Glomerular visceral epithelial cell (primary cell): ENCODE results near the gene PBX4.

Source experiments
- DNase-seq: peaks from one replicate; pipeline ENCODE4 v3.0.0-alpha.2; 2016; ENCODE audit errors: extremely low spot score

PBX4 gene

DNA sequence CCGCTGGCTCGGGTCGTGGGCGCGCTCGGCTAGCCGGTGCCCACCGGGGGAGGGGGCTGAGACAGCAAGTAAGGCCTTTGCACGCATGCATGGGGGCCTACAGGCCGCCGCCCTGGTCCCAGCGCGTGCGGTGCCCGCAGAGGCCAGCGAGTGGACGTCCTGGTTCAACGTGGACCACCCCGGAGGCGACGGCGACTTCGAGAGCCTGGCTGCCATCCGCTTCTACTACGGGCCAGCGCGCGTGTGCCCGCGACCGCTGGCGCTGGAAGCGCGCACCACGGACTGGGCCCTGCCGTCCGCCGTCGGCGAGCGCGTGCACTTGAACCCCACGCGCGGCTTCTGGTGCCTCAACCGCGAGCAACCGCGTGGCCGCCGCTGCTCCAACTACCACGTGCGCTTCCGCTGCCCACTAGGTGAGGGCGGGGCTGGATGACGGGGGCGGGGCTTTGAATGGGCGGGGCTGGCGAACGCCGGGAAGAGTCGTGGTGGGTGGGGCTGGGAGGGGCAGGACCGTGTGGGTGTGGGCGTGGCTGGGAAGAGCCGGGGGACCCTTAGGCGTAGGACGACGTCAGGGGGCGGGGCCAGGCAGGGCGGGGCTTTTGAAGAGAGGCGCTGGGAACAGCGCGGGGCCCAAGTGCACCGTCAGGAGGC is 78.3 kb downstream of the PBX4 start:
- peak; percentile 42 for DNase-seq

DNA sequence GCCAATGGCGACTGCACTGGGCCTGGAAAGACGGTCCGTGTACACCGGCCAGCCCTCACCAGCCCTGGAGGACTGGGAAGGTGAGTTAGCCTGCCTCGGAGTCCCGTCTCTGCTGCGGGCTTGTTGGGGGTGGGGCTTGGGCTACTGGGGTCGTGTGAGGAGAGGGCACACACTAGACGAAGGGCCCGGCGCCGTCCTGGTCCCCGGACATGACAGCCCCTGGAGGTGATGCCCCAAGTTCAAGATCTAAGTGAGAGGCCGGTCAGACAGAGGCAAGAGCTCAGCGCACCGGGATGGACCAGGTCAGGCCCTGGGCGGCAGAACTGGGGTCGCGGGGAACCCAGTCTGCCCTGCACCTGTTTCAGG is 78.8 kb downstream of the PBX4 start:
- no peak for DNase-seq

DNA sequence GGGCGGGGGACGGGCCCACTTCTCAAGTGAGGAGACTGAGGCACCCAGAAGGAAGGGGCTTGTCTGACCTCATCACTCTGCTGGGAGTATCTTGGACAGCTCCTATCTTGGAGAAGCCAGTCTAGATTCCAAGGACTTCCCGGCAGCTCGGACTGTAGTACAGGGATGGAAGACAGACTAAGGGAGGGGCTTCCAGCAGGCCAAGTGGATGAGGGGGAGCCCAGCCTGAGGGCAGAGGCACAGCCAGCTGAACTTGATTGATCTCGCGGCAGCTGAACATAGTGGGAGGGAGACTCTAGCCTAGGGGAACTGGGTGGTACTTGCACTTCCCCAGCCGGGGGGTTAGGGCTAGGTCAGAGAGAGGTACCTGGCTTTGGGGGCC is 79.7 kb downstream of the PBX4 start:
- DNase-seq = no peak

DNA sequence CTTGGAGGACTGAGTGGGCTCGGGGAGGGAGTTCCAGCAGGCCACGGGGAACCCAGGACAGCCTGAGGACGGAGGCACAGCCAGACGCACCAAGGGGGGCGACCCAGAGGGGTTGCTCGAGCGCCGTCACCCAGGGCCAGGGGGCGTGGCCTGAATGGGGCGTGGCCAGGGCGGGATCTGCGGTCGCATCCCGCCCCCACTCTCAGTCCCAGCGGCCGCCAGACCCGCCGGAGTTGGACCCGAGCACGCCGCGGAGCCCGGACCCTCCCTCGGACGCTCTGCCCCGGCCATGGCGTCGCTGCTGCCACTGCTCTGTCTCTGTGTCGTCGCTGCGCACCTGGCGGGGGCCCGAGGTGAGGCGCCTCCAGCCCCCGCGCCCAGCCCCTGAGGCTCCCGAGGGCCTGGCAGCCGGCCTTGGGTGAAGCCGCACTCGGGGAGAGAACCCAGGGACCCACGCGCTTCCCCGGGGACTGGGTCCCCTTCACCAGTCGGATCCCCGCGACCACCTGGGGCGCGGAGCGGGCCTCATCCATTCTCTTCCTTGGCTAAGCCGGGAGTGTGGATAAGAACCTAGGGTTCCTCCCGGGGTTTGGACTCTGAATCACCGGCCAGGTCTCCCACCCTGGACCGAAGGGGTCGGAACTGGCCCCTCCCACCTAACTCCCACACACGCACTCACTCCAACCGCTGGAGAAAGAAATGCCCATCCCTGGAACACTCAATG is 80.3 kb downstream of the PBX4 start, which contains the start of gene CILP2:
CILP2 (plus strand) TSS at position 205 of the 724 bp plus-strand sequence; CDS start at position 290, 85 bp downstream.
- DNase-seq = peak; percentile 26

DNA sequence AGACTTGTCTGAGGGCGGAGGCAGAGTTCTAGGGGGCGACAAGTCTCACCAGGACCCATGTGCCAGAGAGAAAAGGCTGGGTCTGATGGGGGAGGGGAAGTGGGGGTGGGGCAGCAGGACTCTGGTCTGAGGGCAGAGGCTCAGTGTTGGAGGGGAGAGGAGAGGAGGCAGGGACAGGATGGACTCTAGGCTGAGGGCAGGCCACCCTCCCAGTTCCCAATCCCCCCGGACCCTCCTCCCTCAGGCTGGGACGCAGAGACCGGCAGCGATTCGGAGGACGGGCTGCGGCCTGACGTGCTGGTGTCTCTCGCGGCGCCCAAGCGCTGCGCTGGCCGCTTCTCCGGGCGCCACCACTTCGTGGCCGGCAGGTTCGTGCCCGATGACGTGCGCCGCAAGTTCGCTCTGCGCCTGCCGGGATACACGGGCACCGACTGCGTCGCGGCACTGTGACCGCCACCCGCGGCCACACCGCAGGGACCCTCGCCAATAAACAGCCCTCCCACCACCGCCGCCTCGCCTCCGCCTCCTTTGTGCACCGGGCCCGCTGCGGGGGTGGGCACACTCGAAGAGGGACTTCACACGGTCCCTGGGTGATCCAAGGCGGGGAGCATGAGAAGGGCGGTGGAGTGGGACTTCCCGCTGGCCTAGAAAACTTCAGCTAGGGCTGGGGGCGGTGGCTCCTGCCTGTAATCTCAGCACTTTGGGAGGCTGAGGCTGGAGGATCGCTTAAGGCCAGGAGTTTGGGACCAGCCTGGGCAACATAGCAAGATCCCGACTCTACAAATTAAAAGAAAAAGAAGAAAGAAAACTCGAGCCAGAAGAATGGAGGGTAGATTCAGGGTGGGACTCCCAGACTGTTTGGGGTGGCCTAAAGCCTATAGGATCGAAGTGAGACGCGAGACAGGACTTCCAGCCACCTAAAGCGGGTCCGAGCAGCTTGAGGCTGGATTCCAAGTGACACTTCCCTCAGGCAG is 81.1 kb downstream of the PBX4 start:
- DNase-seq = no peak

DNA sequence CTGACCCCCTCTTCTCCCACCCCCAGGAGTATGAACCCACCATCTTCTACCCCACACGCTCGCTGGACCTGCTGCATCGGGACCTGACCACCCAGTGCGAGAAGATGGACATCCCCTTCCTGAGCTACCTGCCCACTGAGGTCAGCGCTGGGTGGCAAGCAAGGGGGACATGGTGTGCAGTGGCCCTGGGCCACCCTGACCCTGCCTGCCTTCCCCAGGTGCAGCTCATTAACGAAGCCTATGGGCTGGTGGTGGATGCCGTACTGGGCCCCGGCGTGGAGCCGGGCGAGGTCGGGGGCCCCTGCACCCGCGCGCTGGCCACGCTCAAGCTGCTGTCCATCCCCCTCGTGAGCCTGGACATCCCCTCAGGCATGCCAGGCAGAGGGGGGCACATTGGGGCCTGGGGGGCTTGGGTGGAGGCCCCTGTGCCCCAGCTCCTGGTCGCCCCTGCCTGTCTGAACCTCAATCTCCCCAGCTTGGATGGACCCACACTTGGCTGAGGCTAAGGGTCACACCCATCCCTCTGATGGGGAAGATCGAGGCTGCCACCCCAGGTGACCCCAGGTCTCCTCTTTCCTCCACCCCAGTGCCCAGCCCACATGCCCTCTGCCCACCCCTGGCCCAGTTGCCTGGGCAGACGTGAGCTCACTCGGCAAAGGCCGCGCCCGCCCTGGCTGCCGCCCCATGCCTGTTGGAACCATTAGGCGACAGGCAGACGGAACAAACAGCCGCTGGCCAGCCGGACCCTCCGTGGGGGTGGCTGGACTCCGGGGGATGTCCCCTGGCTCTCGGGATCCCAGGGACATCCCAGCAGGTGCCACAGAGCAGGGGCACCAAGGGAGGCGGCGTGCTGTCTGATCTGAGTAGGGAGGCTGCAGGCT is 82.9 kb downstream of the PBX4 start:
- DNase-seq = no peak

DNA sequence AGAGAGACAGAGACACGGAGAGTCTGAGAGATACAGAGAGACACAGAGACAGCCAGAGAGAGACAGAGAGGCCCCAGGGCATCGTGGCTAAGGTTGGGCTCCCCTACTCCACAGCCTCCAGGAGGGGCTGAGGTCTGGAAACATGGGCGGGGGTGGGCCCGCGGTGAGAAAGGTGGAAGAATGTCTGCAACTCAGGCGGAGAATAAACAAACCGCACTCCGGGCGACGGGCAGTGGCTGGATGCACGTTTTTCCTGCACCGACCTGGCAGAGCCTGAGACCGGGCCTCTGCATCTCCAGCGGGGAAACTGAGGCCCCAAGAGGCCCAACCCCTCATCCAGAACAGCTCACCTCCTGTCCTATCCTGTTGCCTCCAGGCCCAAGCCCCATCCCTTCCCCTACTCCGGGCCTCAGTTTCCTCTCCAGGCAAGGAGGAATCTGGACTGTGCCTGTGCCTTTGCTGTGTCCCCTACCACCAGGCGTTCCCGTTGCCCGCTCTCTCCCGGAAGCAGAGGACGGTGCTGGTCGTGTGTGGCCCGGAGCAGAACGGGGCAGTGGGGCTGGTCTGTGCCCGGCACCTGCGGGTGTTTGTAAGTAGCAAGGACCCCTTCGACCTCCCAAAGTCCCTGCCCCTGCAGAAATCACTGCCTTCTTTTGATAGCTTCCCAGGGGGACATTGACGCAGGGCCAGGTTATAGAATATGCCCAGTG is 83.8 kb downstream of the PBX4 start:
- DNase-seq = no peak

DNA sequence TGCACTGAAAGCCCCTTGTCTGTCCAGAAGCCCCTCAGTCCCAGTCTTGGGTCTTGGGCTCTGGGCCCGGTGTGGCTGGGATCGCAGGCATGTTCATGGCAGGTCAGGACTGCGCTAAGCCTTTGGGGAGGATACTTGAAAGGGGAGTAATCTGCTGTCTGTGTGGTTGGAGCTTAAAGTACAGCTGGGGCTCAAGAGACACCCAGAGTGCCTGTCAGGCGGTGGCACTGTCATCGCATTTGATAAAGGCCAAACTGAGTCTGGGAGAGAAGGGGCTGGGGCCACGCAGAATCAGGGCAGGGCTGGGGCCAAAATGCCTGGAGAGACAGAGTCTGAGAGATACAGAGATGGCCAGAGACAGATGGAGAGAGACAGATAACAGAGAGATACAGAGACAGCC is 84.6 kb downstream of the PBX4 start:
- DNase-seq = no peak

DNA sequence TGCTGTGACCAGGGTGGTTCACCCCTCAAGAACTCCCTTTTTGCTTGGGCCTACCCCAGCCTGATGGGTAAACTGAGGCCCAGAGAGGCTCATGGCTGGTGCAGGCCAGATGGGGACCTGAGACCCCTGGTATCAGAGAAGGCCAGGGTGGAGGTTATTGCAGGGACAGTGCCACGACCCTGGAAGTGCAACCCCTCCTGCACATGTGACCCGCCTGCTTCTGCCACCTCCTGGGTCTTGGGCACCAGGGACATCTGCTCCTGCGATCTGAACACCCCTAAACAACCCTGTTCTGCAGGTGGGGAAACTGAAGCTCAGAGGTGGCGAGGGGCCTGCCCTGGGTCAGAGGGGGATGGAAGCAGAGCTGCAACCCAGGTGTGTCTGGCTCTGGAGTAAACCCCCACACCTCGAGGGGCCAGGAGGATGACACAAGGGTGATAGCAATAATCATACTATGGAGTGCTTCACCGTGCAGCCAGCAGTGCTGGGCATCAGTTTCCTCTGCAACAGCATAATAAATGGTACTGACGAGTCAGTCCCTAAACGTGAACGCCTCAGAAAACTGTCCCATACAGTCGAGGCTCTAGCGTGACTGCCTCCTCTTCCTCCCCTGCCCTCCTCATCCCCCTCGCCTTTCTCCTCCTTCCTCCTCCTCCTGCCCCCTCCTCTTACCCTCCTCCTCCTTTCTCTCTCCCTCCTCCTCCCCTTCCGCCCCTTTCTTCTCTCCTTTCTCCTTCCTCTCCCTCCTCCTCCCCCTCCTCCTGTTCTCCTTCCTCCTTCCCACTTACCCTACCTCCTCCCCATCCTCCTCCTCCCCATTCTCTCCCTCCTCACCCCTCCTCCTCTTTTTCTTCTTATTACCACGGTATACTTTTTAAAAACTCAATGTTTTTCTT is 85.4 kb downstream of the PBX4 start:
- DNase-seq = no peak

DNA sequence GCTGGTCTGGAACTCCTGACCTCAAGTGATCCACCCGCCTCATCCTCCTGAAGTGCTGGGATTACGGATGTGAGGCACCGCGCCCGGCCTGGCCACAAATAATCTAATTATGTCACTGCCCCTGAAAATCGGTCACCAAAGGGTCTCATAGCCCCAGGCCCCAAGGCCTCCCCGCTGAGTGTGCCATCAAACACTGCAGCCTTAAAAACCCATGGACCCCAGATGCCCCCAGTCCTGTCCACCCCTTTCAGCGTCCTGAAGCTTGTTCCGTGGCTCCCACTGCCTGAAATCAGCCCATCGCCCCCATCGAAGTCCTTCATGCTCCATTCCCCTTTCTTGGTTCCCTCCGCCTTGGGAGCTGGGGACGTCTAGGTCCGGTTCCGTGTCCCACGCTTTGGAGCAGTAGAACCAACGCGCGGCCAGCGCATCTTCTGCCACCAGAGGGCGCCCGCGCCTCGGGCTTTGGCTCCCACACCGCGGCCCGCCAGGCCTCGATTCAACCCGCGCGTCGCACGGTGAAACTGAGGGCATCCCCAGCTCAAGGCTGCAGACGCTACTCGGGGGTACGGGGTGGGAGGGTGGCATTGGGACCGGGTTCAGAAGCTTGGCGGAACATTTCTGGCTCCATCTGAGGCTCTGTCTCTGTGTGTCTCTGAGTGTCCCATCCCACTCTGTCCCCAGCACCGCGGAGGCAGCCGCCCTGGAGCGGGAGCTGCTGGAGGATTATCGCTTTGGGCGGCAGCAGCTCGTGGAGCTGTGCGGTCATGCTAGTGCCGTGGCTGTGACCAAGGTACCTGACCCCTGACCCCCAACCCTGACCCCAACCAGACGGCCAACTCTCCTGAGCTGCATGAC is 86.3 kb downstream of the PBX4 start:
- DNase-seq = peak; percentile 58

DNA sequence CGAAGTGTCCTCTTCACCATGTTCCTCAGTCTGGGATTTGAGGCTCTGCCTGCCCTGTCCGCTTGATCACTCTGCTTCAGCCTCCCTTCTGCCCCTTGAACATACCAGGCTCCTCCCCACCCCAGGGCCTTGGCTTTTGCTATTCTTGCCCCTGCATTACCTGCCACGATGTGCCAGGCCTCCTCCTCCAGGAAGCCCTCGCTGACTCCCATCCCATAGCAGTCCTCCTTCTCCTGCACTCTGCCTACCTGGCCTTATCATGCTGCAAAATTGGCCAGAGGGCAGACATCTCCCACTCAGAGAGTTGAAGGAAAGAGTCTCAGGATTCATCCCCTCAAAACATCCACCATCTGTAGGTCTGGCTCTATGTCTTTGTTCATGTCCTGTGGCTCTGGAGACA is 87.6 kb downstream of the PBX4 start:
- DNase-seq = no peak

DNA sequence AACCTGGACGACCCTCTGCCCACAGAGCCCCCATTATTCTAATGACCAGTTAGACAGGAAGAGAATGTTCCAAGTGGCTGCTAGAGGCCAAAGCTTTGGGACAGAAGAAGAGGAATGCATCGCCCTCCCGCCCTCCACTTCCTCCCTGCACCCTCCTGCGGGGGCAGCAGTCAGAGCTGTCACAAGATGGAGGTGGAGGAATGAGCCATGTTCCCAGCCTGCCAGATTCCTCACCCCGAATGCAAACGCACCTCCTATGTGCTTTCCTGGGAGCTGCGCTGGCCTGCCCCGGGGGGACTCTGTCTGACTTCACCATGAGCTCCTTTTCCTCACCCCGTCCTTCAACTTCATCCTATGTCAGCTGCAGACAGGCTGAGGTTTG is 88.1 kb downstream of the PBX4 start:
- no peak for DNase-seq

DNA sequence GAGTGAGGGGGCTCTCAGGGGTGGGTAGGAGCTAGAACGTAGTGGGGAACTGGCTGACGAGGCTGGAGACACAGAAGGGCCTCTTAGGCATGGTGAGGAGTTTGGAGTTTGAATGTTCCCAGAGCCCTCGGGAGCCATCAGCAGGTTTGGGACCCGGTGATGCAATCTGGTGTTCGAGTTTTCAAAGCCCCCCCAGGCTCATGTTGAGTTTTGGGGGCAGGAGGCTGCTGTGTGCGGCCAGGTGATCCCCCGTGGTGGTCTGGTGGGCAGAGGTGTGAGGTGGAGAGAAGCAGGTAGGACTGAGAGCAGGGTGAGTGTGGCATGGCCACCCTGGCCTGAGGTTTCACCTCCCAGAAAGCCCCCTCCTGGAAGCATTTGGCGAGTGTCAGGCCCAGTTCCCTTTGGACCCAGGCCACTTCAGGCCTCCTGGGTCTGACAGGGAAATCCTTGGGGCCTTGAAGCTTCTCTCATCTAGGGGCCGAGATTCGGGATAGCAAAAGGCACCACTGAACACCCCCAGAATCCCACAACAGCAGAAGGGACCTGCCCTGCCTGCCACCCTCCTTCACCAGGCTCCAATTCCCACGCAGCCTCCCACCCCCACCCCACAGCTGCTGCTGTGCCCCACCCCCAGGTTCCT is 88.6 kb downstream of the PBX4 start:
- DNase-seq = no peak

DNA sequence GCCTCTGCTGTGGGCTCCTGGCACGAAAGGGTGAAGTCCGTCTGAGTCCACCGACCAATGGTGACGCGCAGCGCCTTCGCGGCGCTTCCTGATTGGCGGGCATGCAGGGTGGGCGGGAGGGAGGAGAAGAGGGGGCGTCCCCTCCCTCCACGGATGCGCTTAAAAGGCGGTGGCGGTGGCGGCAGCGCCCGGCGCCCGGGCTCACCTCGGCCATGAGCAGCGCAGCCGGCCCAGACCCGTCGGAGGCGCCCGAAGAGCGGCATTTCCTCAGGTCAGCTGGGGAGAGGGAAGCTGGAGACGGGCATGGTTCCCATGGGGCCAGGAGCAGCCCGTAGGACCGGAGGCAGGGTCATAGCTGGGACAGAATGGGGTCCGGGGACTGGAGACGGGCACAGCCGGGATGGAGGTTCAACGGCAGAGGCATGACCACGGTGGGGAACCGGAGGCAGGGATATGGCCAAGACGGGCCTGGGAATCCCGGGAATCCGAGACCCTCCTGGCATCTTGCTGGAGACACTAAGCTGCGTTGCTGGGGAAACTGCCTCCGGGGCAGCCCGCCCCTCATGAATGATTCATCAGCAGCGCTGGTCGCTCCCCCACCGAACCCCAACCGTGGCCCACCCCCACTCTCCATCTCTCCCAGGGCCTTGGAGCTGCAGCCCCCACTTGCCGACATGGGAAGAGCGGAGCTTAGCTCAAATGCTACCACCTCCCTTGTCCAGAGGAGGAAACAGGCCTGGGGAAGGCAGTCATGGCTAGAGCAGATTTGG is 89.6 kb downstream of the PBX4 start, which contains the start of gene YJEFN3:
YJEFN3 (plus strand) TSS at position 191 of the 770 bp plus-strand sequence; CDS start at position 213, 22 bp downstream.
- DNase-seq = no peak

DNA sequence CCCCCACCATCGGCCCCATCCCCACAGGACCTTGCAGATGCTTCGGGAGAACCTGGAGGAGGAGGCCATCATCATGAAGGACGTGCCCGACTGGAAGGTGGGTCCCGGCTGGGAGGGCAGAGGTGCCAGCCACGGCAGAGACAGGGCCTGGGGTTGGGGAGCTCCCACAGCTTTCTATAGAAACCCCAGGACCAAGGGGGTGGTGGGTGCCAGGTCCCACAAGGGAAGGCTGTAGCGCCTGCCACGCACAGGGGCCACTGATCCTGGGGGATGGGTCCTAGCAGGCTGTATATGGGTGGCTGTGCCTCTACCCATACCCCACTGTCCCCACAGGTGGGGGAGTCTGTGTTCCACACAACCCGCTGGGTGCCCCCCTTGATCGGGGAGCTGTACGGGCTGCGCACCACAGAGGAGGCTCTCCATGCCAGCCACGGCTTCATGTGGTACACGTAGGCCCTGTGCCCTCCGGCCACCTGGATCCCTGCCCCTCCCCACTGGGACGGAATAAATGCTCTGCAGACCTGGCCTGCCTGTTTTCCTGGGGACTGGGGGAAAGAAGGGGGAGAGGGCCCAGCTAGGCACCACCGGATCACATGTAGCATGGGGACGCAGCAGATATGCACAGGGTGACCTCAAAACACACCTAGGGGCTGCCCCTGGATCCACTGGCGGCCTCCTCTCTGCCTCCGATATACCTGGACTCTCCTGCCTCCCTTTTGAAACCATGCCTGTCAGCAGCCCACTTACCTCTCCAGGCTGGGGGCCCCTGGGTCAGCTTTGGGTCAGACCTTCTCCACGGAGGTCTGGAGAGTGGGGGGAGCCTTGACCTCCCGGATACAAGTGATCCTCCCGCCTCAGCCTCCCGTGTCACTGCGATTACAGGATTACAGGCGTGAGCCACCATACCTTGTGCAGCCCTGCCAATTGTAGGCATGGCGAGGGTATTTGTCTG is 90.5 kb downstream of the PBX4 start:
- DNase-seq = no peak

DNA sequence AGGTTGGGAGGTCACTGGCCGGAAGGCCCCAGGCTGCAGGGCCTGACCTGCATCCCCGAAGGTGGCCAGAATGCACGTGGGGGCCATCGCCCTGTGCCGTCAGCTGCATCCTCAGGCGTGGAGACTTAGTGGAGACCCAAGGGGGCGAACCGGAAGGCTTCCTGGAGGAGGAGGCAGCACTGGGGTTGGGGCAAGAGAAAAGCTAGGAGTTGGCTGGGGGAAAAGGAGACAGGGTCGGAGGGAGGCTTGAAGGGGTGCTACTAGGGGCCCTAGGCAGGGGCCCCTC is 91.2 kb downstream of the PBX4 start:
- DNase-seq = no peak
